ENCODE data around the gene GIT1. TPM values are rescaled to one million over a fixed set of nuclear protein-coding genes. Genes with fewer than 3 reads are reported as not detected.

The GIT1 gene
- total and polyA plus RNA-seq, 2 donors (not counting 3 experiments of a cell fraction or from before 2014, with no cell fraction given): 75.5 to 92.5 TPM

- Histone ChIP-seq H3K27ac (ENCODE audit: insufficient read depth, low read depth, low read length) (no peak overlapping the region), H3K4me2 (ENCODE audit: insufficient read depth, low read length) (no peak overlapping the region), H3K9me1 (replicated peaks; ENCODE audit: control insufficient read depth, extremely low read depth, insufficient read depth, low read length) (no peaks in the 10 kb centered on the region), H3K36me3 (ENCODE audit: control insufficient read depth in 2 of 2, extremely low read depth in 1 of 2, insufficient read depth in 2 of 2, low read length in 2 of 2) (peaks cover 16 to 53% of the 10 kb centered on the region in 2 experiments), H3K4me3 (replicated peaks in 1 of 3; ENCODE audit: insufficient read depth in 1 of 3, low read depth in 1 of 3, low read length in 3 of 3) (no peak overlapping the region), H3K79me2 (ENCODE audit: control insufficient read depth, insufficient read depth, low read length) (peaks cover 3% of the 10 kb centered on the region), H3K27me3 (ENCODE audit: control insufficient read depth in 2 of 2, insufficient read depth in 2 of 2, low read length in 2 of 2) (no peaks in the 10 kb centered on the region), H2AFZ (ENCODE audit: low read depth, low read length) (no peak overlapping the region), H3K9me3 (replicated peaks; ENCODE audit: control insufficient read depth, insufficient read depth, low read length) (no peaks in the 10 kb centered on the region), H4K20me1 (replicated peaks; ENCODE audit: control insufficient read depth, extremely low read depth, insufficient read depth, low read length) (no peaks in the 10 kb centered on the region), H3K9ac (replicated peaks; ENCODE audit: extremely low read depth, insufficient read depth, low read length) (no peak overlapping the region), H3K4me1 (ENCODE audit: control insufficient read depth, extremely low read depth, insufficient read depth, low read length) (peaks cover 3% of the 10 kb centered on the region)
- no peak for DNase-seq (ENCODE audit: low read depth, low spot score)
- FAIRE-seq: no peak
- BruUV-seq (replicated peaks): no TSS peak
- TF ChIP-seq GATA2 (IDR thresholded peaks at IDR 0.05; ENCODE audit: insufficient read depth, insufficient read length, low read depth, low read length) (no peak), CTCF (IDR thresholded peaks at IDR 0.05; ENCODE audit: extremely low read depth in 1 of 2, insufficient read depth in 1 of 2, low read depth in 1 of 2, low read length in 2 of 2) (no peak), JUN (IDR thresholded peaks at IDR 0.05; ENCODE audit: borderline replicate concordance, insufficient read depth, insufficient read length, low read depth) (no peak), MYC (IDR thresholded peaks at IDR 0.05; ENCODE audit: low read depth, low read length) (no peak), POLR2AphosphoS5 (IDR thresholded peaks at IDR 0.05; ENCODE audit: insufficient read depth, low read depth, low read length) (no peak), FOS (IDR thresholded peaks at IDR 0.05; ENCODE audit: borderline replicate concordance, insufficient read depth, low read length) (no peak), EZH2 (IDR thresholded peaks at IDR 0.05; ENCODE audit: borderline replicate concordance, low read depth, low read length, severe bottlenecking) (no peak)
- dilution Hi-C loops (cut with MboI; ENCODE audit: extremely low pct_ligation_motif_present, low sequenced_read_pairs): no loop called here
- intact Hi-C loops (cut with micrococcal nuclease): no loop called here
- ChIA-PET POLR2A (interaction anchor here (0.6 kb wide), 1 partner anchor 15 kb away, joined by 3 read pairs; no protein-coding TSS in a partner anchor), CTCF (interaction anchor here (0.6 to 9.4 kb wide), 6 partner anchors 11 to 233 kb away, joined by 3 to 152 read pairs (median 6); partner anchors contain the start of gene ANKRD13B)
Measured at GRCh38 chr17:29574732-29575510, 14.5 kb downstream of the GIT1 start.
